Gastrocnemius medialis (tissue), 4 donors: ENCODE data around the gene HERC6.

Experiments used
- CTCF ChIP-seq, 5 experiments: fragments of 450-650 bp in 3 of 5; fragments of 200-600 bp in 2 of 5; sonication (generic) in 2 of 5; IDR thresholded peaks in 4 of 5; conservative IDR thresholded peaks in 1 of 5; 1 replicate in 4 of 5; 2 replicates in 1 of 5; pipeline ENCODE4 v1.5.1; 2016 to 2019; ENCODE audit warnings: antibody characterized with exemption in 5 of 5, mild to moderate bottlenecking in 3 of 5, moderate library complexity in 3 of 5
- POLR2A ChIP-seq, 2 donors: fragments of 450-650 bp; IDR thresholded peaks; one replicate each; pipeline ENCODE4 v1.6.1; 2017; ENCODE audit warnings: antibody characterized with exemption in 2 of 2, mild to moderate bottlenecking in 2 of 2, moderate library complexity in 2 of 2

GRCh38 chr4:88422403-88422802 is 43.8 kb downstream of the HERC6 start:
- TF ChIP-seq POLR2A (IDR thresholded peaks at IDR 0.05) = no peak
- TF ChIP-seq CTCF (IDR thresholded peaks at IDR 0.05 in 4 of 5, conservative IDR thresholded peaks at IDR 0.05 in 1 of 5) = no peak
